Stomach (tissue), 9 donors: ENCODE measurements around the gene KLF15. TPM values are rescaled to one million over a fixed set of nuclear protein-coding genes. Genes with fewer than 3 reads are reported as not detected.
"Not testable (repeated sequence)": the region's sequence is repeated elsewhere in the genome, so short reads cannot be mapped to it uniquely, and the experiment has no call there.

ENCODE experiments used
- DNase-seq, 2 donors: peaks; one replicate each; pipeline versions ENCODE4 v3.0.0 to v3.0.0-alpha.2; 2013 to 2019
- H3K27ac ChIP-seq, 5 donors: fragments of 200-600 bp in 4 of 5; sonication (generic) in 4 of 5; one replicate each; pipeline ENCODE4 v1.5.1; 2013 to 2019; ENCODE audit warnings: mild to moderate bottlenecking in 1 of 5, moderate library complexity in 1 of 5
- H3K27me3 ChIP-seq, 3 donors: fragments of 200-600 bp; sonication (generic); one replicate each; pipeline ENCODE4 v1.5.1; 2017 to 2019; ENCODE audit warnings: mixed run types in 1 of 3
- H3K36me3 ChIP-seq, 4 donors: fragments of 200-600 bp; sonication (generic); 1 replicate in 3 of 4; 2 replicates in 1 of 4; pipeline ENCODE4 v1.5.1; 2016 to 2019
- H3K4me1 ChIP-seq, 4 donors: fragments of 200-600 bp; sonication (generic); one replicate each; pipeline ENCODE4 v1.5.1; 2016 to 2019
- H3K4me3 ChIP-seq, 4 donors: fragments of 200-600 bp; sonication (generic) in 3 of 4; one replicate each; pipeline ENCODE4 v1.5.1; 2016 to 2019; ENCODE audit warnings: mild to moderate bottlenecking in 1 of 4
- H3K9me3 ChIP-seq, 4 donors: fragments of 200-600 bp; sonication (generic); one replicate each; pipeline ENCODE4 v1.5.1; 2016 to 2019
- CTCF ChIP-seq, 7 experiments: fragments of 450-650 bp in 4 of 7; fragments of 200-600 bp in 3 of 7; sonication (generic) in 3 of 7; IDR thresholded peaks; one replicate each; pipeline ENCODE4 v1.5.1; 2016 to 2019; ENCODE audit warnings: antibody characterized with exemption in 7 of 7, control low read depth in 2 of 7, mild to moderate bottlenecking in 1 of 7
- EP300 ChIP-seq: sonication (generic); formaldehyde crosslinking; IDR thresholded peaks from one replicate; pipeline ENCODE4 v1.6.1; 2017; ENCODE audit warnings: antibody characterized with exemption
- POLR2A ChIP-seq, 4 donors: fragments of 450-650 bp; IDR thresholded peaks; one replicate each; pipeline ENCODE4 v1.6.1; 2016; ENCODE audit warnings: antibody characterized with exemption in 4 of 4, control low read depth in 2 of 4, mild to moderate bottlenecking in 1 of 4, moderate library complexity in 1 of 4
- POLR2AphosphoS5 ChIP-seq, 3 donors: sonication (generic); formaldehyde crosslinking; IDR thresholded peaks; one replicate each; pipeline ENCODE4 v1.6.1; 2016; ENCODE audit warnings: antibody characterized with exemption in 3 of 3
- WGBS, 5 donors: extraction: QIAGEN DNeasy Blood & Tissue Kit in 3 of 5; methylation state at CpG; one replicate each; pipeline versions ENCODE4 v1.1.5 to v1.1.7; 2013 to 2018; 5-methylcytosine and 5-hydroxymethylcytosine counted together
- intact Hi-C: fragments of 100-400 bp; cut with DNase I; formaldehyde crosslinking; loops from one replicate; pipeline ENCODE4 v1.15.1; 2023; ENCODE audit warnings: low total_unique reads
- polyA plus RNA-seq, 3 donors: library from polyadenylated mRNA; stranded (reverse); fragments of 200-250 nt; gene quantifications; one replicate each; pipeline ENCODE4 v1.2.3, GENCODE V29; 2013
- total RNA-seq, 5 donors: library from RNA; depleted of rRNA; stranded (reverse); fragments of >200 nt; gene quantifications; one replicate each; pipeline versions ENCODE4 v1.1.0 to v1.2.3, GENCODE V29; 2014 to 2016
- donor health status: healthy with polysubstance abuse.
- donor health status: Bipolar disorder and iron deficiency.
- donor health status: healthy.

The KLF15 gene
- total and polyA plus RNA-seq, 8 donors: 4.6 to 82.9 (median 19.1) TPM

- 82 to 95% (median 86%) methylated on average over 4 of the region's 4 CpGs for WGBS, 5 donors
- H3K4me3 ChIP-seq: no peak overlapping the region
- no peaks in the 10 kb centered on the region for H3K27me3 ChIP-seq
- intact Hi-C loops: no loop called here
- H3K27ac ChIP-seq: peak overlapping the region in 1 of 5 donors; percentile 39
- peaks cover 0 to 25% (median 15%) of the 10 kb centered on the region in 4 donors for H3K4me1 ChIP-seq
- H3K36me3 ChIP-seq: peaks cover 0 to 20% (median 7%) of the 10 kb centered on the region in 4 donors
- TF ChIP-seq CTCF (IDR thresholded peaks at IDR 0.05): no peak
- no peak for TF ChIP-seq POLR2A (IDR thresholded peaks at IDR 0.05)
- no peak for TF ChIP-seq EP300
- no peak for TF ChIP-seq POLR2AphosphoS5 (IDR thresholded peaks at IDR 0.05)
- no peak for DNase-seq
- no peaks in the 10 kb centered on the region for H3K9me3 ChIP-seq
Measured at GRCh38 chr3:126339466-126339865, 17.7 kb downstream of the KLF15 start.

GRCh38 chr3:126338790-126339288, 18.4 kb downstream of the KLF15 start:
- DNase-seq: peak in 1 of 2 donors; percentile 24
- intact Hi-C loops: no loop called here
- no peaks in the 10 kb centered on the region for H3K27me3 ChIP-seq
- WGBS, 5 donors: 39 to 47% (median 44%) methylated on average over 13 to 15 of the region's 15 CpGs
- no peak overlapping the region for H3K27ac ChIP-seq
- H3K4me3 ChIP-seq: no peak overlapping the region
- H3K9me3 ChIP-seq: no peaks in the 10 kb centered on the region
- no peak for TF ChIP-seq POLR2A (IDR thresholded peaks at IDR 0.05)
- TF ChIP-seq POLR2AphosphoS5 (IDR thresholded peaks at IDR 0.05): no peak
- no peak for TF ChIP-seq CTCF (IDR thresholded peaks at IDR 0.05)
- TF ChIP-seq EP300: no peak
- peaks cover 0 to 19% (median 12%) of the 10 kb centered on the region in 4 donors for H3K4me1 ChIP-seq
- peaks cover 0 to 14% (median 3%) of the 10 kb centered on the region in 4 donors for H3K36me3 ChIP-seq

- no peak for DNase-seq
Measured at GRCh38 chr3:126337980-126338651, 19.1 kb downstream of the KLF15 start.

GRCh38 chr3:126331812-126332336, 25.3 kb downstream of the KLF15 start:
- H3K27me3 ChIP-seq, H3K27ac ChIP-seq, H3K4me1 ChIP-seq, H3K4me3 ChIP-seq, intact Hi-C loops, DNase-seq: not testable (repeated sequence)
- 51 to 74% (median 56%) methylated on average over 5 to 15 of the region's 15 CpGs for WGBS, 5 donors
- peaks cover 0 to 24% (median 18%) of the 10 kb centered on the region in 4 donors for H3K9me3 ChIP-seq
- peaks cover 0 to 31% (median 0%) of the 10 kb centered on the region in 4 donors for H3K36me3 ChIP-seq

More at GRCh38 chr3:126337980-126338651, 19.1 kb downstream of the KLF15 start:
- Histone ChIP-seq H3K9me3 (no peaks in the 10 kb centered on the region), H3K27me3 (no peaks in the 10 kb centered on the region), H3K4me3 (no peak overlapping the region), H3K36me3 (peaks cover 0 to 8% (median 0%) of the 10 kb centered on the region in 4 donors), H3K4me1 (peaks cover 0 to 11% (median 5%) of the 10 kb centered on the region in 4 donors), H3K27ac (no peak overlapping the region)
- intact Hi-C loops: no loop called here
- TF ChIP-seq CTCF (IDR thresholded peaks at IDR 0.05): no peak
- TF ChIP-seq EP300: no peak
- WGBS, 5 donors: 79 to 84% (median 82%) methylated on average over 10 to 11 of the region's 11 CpGs
